ENCODE measurements around the gene TBL1X.

DNA sequence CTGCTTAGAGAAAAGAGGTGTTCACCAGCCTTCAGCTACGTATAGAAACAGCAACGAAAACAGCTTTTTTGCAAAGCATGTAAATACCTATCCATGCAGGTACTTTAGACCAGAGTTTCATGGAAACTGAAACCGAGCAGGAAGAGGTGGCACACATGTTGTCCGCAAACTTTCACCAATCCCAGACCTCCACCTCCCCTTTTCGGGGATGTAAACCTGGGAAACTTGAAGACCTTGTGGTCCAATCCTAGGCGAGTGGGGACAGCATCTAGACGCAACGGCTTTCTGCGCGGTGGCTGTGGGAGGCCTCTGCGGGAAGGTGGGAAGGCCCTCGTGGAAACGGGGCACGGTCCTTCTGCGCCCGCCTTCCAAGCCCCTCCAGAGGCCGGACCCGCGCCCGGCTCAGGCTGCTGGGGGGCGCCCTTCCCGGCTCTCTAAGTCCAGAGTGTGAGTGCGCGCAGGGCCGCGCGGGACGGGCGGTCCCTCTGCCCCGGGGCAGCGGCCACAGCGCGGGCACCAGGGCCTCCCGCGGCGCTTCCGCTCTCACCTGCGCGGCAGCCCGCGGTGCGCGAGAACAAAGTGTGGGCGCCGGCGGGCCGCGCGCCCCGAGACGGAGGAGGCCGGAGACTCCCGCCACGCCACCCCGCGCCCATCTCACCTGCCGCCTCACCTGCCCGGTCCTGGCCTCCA lies 320.5 kb downstream of the TBL1X start:
- TF ChIP-seq, protein P1, sequence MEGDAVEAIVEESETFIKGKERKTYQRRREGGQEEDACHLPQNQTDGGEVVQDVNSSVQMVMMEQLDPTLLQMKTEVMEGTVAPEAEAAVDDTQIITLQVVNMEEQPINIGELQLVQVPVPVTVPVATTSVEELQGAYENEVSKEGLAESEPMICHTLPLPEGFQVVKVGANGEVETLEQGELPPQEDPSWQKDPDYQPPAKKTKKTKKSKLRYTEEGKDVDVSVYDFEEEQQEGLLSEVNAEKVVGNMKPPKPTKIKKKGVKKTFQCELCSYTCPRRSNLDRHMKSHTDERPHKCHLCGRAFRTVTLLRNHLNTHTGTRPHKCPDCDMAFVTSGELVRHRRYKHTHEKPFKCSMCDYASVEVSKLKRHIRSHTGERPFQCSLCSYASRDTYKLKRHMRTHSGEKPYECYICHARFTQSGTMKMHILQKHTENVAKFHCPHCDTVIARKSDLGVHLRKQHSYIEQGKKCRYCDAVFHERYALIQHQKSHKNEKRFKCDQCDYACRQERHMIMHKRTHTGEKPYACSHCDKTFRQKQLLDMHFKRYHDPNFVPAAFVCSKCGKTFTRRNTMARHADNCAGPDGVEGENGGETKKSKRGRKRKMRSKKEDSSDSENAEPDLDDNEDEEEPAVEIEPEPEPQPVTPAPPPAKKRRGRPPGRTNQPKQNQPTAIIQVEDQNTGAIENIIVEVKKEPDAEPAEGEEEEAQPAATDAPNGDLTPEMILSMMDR (conservative IDR thresholded peaks at IDR 0.05; ENCODE audit: low read depth, low read length) = no peak
- TF ChIP-seq, protein P2, sequence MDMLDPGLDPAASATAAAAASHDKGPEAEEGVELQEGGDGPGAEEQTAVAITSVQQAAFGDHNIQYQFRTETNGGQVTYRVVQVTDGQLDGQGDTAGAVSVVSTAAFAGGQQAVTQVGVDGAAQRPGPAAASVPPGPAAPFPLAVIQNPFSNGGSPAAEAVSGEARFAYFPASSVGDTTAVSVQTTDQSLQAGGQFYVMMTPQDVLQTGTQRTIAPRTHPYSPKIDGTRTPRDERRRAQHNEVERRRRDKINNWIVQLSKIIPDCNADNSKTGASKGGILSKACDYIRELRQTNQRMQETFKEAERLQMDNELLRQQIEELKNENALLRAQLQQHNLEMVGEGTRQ (IDR thresholded peaks at IDR 0.05; ENCODE audit: low read depth, low read length) = no peak
- TF ChIP-seq, protein P3, sequence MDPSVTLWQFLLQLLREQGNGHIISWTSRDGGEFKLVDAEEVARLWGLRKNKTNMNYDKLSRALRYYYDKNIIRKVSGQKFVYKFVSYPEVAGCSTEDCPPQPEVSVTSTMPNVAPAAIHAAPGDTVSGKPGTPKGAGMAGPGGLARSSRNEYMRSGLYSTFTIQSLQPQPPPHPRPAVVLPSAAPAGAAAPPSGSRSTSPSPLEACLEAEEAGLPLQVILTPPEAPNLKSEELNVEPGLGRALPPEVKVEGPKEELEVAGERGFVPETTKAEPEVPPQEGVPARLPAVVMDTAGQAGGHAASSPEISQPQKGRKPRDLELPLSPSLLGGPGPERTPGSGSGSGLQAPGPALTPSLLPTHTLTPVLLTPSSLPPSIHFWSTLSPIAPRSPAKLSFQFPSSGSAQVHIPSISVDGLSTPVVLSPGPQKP (IDR thresholded peaks at IDR 0.05; ENCODE audit: borderline replicate concordance, low read depth, low read length) = no peak

Data from IMR-90 (cell line).